ENCODE data around the gene GABARAP. TPM values are rescaled to one million over a fixed set of nuclear protein-coding genes. Genes with fewer than 3 reads are reported as not detected.

Gene GABARAP
- total and polyA plus RNA-seq, 2 of the 13 experiments (the other 11 are each of a cell fraction or from before 2014, with no cell fraction given) = 161 to 310 TPM

- TF ChIP-seq, protein P1, sequence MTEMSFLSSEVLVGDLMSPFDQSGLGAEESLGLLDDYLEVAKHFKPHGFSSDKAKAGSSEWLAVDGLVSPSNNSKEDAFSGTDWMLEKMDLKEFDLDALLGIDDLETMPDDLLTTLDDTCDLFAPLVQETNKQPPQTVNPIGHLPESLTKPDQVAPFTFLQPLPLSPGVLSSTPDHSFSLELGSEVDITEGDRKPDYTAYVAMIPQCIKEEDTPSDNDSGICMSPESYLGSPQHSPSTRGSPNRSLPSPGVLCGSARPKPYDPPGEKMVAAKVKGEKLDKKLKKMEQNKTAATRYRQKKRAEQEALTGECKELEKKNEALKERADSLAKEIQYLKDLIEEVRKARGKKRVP (CRISPR knock-in tag; IDR thresholded peaks at IDR 0.05) = no peak
- TF ChIP-seq, protein P2, sequence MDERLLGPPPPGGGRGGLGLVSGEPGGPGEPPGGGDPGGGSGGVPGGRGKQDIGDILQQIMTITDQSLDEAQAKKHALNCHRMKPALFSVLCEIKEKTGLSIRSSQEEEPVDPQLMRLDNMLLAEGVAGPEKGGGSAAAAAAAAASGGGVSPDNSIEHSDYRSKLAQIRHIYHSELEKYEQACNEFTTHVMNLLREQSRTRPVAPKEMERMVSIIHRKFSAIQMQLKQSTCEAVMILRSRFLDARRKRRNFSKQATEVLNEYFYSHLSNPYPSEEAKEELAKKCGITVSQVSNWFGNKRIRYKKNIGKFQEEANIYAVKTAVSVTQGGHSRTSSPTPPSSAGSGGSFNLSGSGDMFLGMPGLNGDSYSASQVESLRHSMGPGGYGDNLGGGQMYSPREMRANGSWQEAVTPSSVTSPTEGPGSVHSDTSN (CRISPR knock-in tag; IDR thresholded peaks at IDR 0.05) = no peak
- TF ChIP-seq, protein P3, sequence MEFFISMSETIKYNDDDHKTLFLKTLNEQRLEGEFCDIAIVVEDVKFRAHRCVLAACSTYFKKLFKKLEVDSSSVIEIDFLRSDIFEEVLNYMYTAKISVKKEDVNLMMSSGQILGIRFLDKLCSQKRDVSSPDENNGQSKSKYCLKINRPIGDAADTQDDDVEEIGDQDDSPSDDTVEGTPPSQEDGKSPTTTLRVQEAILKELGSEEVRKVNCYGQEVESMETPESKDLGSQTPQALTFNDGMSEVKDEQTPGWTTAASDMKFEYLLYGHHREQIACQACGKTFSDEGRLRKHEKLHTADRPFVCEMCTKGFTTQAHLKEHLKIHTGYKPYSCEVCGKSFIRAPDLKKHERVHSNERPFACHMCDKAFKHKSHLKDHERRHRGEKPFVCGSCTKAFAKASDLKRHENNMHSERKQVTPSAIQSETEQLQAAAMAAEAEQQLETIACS (CRISPR knock-in tag; IDR thresholded peaks at IDR 0.05) = no peak
- no peak for TF ChIP-seq MIXL1 (CRISPR knock-in tag; IDR thresholded peaks at IDR 0.05)
- TF ChIP-seq RBM22 (optimal IDR thresholded peaks at IDR 0.05; ENCODE audit: low read length) = no peak
- no peak for TF ChIP-seq ZNF136 (CRISPR knock-in tag; IDR thresholded peaks at IDR 0.05; ENCODE audit: low read depth)
- no peak for TF ChIP-seq ZMYM3 (CRISPR knock-in tag; IDR thresholded peaks at IDR 0.05)
- no peak for TF ChIP-seq ZNF224 (CRISPR knock-in tag; IDR thresholded peaks at IDR 0.05)
- no peak; the same call in 1 of the 2 replicates for TF ChIP-seq ATF7-NPFF (CRISPR knock-in tag; IDR thresholded peaks at IDR 0.05; ENCODE audit: low read depth)
- TF ChIP-seq ZNF253 (CRISPR knock-in tag; IDR thresholded peaks at IDR 0.05; ENCODE audit: borderline replicate concordance) = no peak
- no peak for TF ChIP-seq CENPX (CRISPR knock-in tag; IDR thresholded peaks at IDR 0.05)
- no peak for TF ChIP-seq ZNF672 (CRISPR knock-in tag; IDR thresholded peaks at IDR 0.05)
- TF ChIP-seq ZC3H4 (CRISPR knock-in tag; IDR thresholded peaks at IDR 0.05; ENCODE audit: borderline replicate concordance) = no peak
- no peak for TF ChIP-seq ZBTB1 (CRISPR knock-in tag; IDR thresholded peaks at IDR 0.05; ENCODE audit: borderline replicate concordance)
- no peak for TF ChIP-seq TEAD2 (CRISPR knock-in tag; IDR thresholded peaks at IDR 0.05)
- no peak for TF ChIP-seq MLX (CRISPR knock-in tag; IDR thresholded peaks at IDR 0.05)
- TF ChIP-seq ZNF713 (CRISPR knock-in tag; IDR thresholded peaks at IDR 0.05) = no peak
- TF ChIP-seq SMAD9 (CRISPR knock-in tag; IDR thresholded peaks at IDR 0.05) = no peak
- TF ChIP-seq ZNF563 (CRISPR knock-in tag; IDR thresholded peaks at IDR 0.05) = peak; percentile 54; the same call in 1 of the 2 replicates
- TF ChIP-seq, protein P4, sequence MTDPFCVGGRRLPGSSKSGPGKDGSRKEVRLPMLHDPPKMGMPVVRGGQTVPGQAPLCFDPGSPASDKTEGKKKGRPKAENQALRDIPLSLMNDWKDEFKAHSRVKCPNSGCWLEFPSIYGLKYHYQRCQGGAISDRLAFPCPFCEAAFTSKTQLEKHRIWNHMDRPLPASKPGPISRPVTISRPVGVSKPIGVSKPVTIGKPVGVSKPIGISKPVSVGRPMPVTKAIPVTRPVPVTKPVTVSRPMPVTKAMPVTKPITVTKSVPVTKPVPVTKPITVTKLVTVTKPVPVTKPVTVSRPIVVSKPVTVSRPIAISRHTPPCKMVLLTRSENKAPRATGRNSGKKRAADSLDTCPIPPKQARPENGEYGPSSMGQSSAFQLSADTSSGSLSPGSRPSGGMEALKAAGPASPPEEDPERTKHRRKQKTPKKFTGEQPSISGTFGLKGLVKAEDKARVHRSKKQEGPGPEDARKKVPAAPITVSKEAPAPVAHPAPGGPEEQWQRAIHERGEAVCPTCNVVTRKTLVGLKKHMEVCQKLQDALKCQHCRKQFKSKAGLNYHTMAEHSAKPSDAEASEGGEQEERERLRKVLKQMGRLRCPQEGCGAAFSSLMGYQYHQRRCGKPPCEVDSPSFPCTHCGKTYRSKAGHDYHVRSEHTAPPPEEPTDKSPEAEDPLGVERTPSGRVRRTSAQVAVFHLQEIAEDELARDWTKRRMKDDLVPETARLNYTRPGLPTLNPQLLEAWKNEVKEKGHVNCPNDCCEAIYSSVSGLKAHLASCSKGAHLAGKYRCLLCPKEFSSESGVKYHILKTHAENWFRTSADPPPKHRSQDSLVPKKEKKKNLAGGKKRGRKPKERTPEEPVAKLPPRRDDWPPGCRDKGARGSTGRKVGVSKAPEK (CRISPR knock-in tag; IDR thresholded peaks at IDR 0.05; ENCODE audit: borderline replicate concordance) = no peak
- TF ChIP-seq KAT8 (CRISPR knock-in tag; IDR thresholded peaks at IDR 0.05) = peak; percentile 78
These were observed 2.9 kb downstream of the GABARAP start, which contains the start of gene PHF23 (continued) for GRCh38 chr17:7239091-7240027.
